Ectodermal cell (in vitro differentiated cells): ENCODE measurements around the gene MAN1A1.
"Not testable (repeated sequence)": the region's sequence is repeated elsewhere in the genome, so short reads cannot be mapped to it uniquely, and the experiment has no call there.

Source experiments
- H3K27ac ChIP-seq: 2 replicates; pipeline ENCODE4 v1.7.0; 2013; ENCODE audit warnings: mild to moderate bottlenecking, low read depth, low read length; ENCODE audit not compliant: insufficient read depth, poor library complexity, severe bottlenecking
- H3K27me3 ChIP-seq: 2 replicates; pipeline ENCODE4 v1.7.0; 2013; ENCODE audit warnings: mild to moderate bottlenecking, low read length; ENCODE audit not compliant: insufficient read depth, control insufficient read depth, poor library complexity, severe bottlenecking
- H3K36me3 ChIP-seq: one replicate; pipeline ENCODE4 v1.7.0; 2013; ENCODE audit warnings: low read length; ENCODE audit not compliant: control insufficient read depth, insufficient read depth
- H3K4me1 ChIP-seq: one replicate; pipeline ENCODE4 v1.7.0; 2013; ENCODE audit warnings: low read length; ENCODE audit not compliant: control insufficient read depth, insufficient read depth
- H3K4me3 ChIP-seq: 2 replicates; pipeline ENCODE4 v1.7.0; 2013; ENCODE audit warnings: low read depth, low read length, control low read depth; ENCODE audit not compliant: insufficient read depth
- H3K9me3 ChIP-seq: 2 replicates; pipeline ENCODE4 v1.7.0; 2013; ENCODE audit warnings: mild to moderate bottlenecking, low read length, moderate library complexity; ENCODE audit not compliant: control insufficient read depth
- WGBS, 2 experiments: methylation state at CpG; one replicate each; pipeline ENCODE4 v1.1.7; 2013; ENCODE audit warnings: missing lambda C conversion rate in 2 of 2; 5-methylcytosine and 5-hydroxymethylcytosine counted together

MAN1A1 gene

GRCh38 chr6:119156082-119156481, 193.5 kb downstream of the MAN1A1 start:
- not testable (repeated sequence) for H3K4me3 ChIP-seq, H3K27ac ChIP-seq, H3K9me3 ChIP-seq, H3K36me3 ChIP-seq, H3K4me1 ChIP-seq, H3K27me3 ChIP-seq
- 89 to 98% methylated on average over 3 of the region's 4 CpGs for WGBS, 2 experiments

- H3K36me3 ChIP-seq, result no peaks in the 10 kb centered on the region
- no peaks in the 10 kb centered on the region for H3K4me1 ChIP-seq
- no peaks in the 10 kb centered on the region for H3K9me3 ChIP-seq
- H3K4me3 ChIP-seq, result no peak overlapping the region
- 69 to 82% methylated on average over 3 of the region's 3 CpGs for WGBS, 2 experiments
- H3K27me3 ChIP-seq, result no peaks in the 10 kb centered on the region
- H3K27ac ChIP-seq, result no peak overlapping the region
These were observed 197.4 kb downstream of the MAN1A1 start for GRCh38 chr6:119152187-119152586.

GRCh38 chr6:119148825-119149525, 200.6 kb downstream of the MAN1A1 start:
- Histone ChIP-seq H3K27ac (no peak overlapping the region), H3K9me3 (no peaks in the 10 kb centered on the region), H3K27me3 (no peaks in the 10 kb centered on the region), H3K36me3 (no peaks in the 10 kb centered on the region), H3K4me1 (no peaks in the 10 kb centered on the region), H3K4me3 (no peak overlapping the region)
- WGBS, 2 experiments, result 88 to 90% methylated on average over 9 of the region's 9 CpGs

- H3K4me1 ChIP-seq, result no peaks in the 10 kb centered on the region
- 68 to 73% methylated on average over 5 of the region's 5 CpGs for WGBS, 2 experiments
These were observed 201.3 kb downstream of the MAN1A1 start for GRCh38 chr6:119148098-119148824.

GRCh38 chr6:119147101-119148053, 202.2 kb downstream of the MAN1A1 start:
- Histone ChIP-seq H3K27ac (no peak overlapping the region), H3K4me3 (no peak overlapping the region), H3K27me3 (no peaks in the 10 kb centered on the region), H3K4me1 (no peaks in the 10 kb centered on the region), H3K36me3 (no peaks in the 10 kb centered on the region), H3K9me3 (no peaks in the 10 kb centered on the region)
- 86 to 87% methylated on average over 6 of the region's 6 CpGs for WGBS, 2 experiments

More at GRCh38 chr6:119148098-119148824, 201.3 kb downstream of the MAN1A1 start:
- no peak overlapping the region for H3K27ac ChIP-seq
- H3K4me3 ChIP-seq, result no peak overlapping the region
- H3K36me3 ChIP-seq, result no peaks in the 10 kb centered on the region
- no peaks in the 10 kb centered on the region for H3K9me3 ChIP-seq
- H3K27me3 ChIP-seq, result no peaks in the 10 kb centered on the region

- no peaks in the 10 kb centered on the region for H3K9me3 ChIP-seq
- no peak overlapping the region for H3K4me3 ChIP-seq
- no peaks in the 10 kb centered on the region for H3K4me1 ChIP-seq
- no peaks in the 10 kb centered on the region for H3K36me3 ChIP-seq
- no peaks in the 10 kb centered on the region for H3K27me3 ChIP-seq
- WGBS, 2 experiments, result 59 to 60% methylated on average over 2 of the region's 2 CpGs
- no peak overlapping the region for H3K27ac ChIP-seq
These were observed 204.4 kb downstream of the MAN1A1 start for GRCh38 chr6:119145111-119145510.

- WGBS, 2 experiments, result 93 to 94% methylated on average over 4 to 5 of the region's 5 CpGs
- H3K27me3 ChIP-seq, result no peaks in the 10 kb centered on the region
- H3K27ac ChIP-seq, result no peak overlapping the region
- no peaks in the 10 kb centered on the region for H3K4me1 ChIP-seq
- no peaks in the 10 kb centered on the region for H3K9me3 ChIP-seq
- no peaks in the 10 kb centered on the region for H3K36me3 ChIP-seq
- no peak overlapping the region for H3K4me3 ChIP-seq
These were observed 206.9 kb downstream of the MAN1A1 start for GRCh38 chr6:119142637-119143036.

- Histone ChIP-seq H3K27me3 (no peaks in the 10 kb centered on the region), H3K27ac (no peak overlapping the region), H3K36me3 (no peaks in the 10 kb centered on the region), H3K4me3 (no peak overlapping the region), H3K9me3 (no peaks in the 10 kb centered on the region), H3K4me1 (no peaks in the 10 kb centered on the region)
- 91 to 93% methylated on average over 9 of the region's 9 CpGs for WGBS, 2 experiments
These were observed 207.5 kb downstream of the MAN1A1 start for GRCh38 chr6:119142041-119142440.

- Histone ChIP-seq H3K36me3 (no peaks in the 10 kb centered on the region), H3K27ac (no peak overlapping the region), H3K4me1 (no peaks in the 10 kb centered on the region), H3K4me3 (no peak overlapping the region), H3K27me3 (no peaks in the 10 kb centered on the region), H3K9me3 (no peaks in the 10 kb centered on the region)
- whole genome bisulfite sequencing, 2 experiments, result 90 to 91% methylated on average over 12 of the region's 12 CpGs
These were observed 209.1 kb downstream of the MAN1A1 start for GRCh38 chr6:119140196-119141140.
